GM21360 (cell line): ENCODE measurements around the gene TMEM161B.
"Not testable (repeated sequence)": the region's sequence is repeated elsewhere in the genome, so short reads cannot be mapped to it uniquely, and the experiment has no call there.

Experiments
- ATAC-seq: cut with Tn5 transposase; IDR thresholded peaks from one replicate; pipeline ENCODE4 v1.9.1; 2021; ENCODE audit warnings: mild to moderate bottlenecking, moderate library complexity; ENCODE audit not compliant: unreplicated experiment

The TMEM161B gene

DNA sequence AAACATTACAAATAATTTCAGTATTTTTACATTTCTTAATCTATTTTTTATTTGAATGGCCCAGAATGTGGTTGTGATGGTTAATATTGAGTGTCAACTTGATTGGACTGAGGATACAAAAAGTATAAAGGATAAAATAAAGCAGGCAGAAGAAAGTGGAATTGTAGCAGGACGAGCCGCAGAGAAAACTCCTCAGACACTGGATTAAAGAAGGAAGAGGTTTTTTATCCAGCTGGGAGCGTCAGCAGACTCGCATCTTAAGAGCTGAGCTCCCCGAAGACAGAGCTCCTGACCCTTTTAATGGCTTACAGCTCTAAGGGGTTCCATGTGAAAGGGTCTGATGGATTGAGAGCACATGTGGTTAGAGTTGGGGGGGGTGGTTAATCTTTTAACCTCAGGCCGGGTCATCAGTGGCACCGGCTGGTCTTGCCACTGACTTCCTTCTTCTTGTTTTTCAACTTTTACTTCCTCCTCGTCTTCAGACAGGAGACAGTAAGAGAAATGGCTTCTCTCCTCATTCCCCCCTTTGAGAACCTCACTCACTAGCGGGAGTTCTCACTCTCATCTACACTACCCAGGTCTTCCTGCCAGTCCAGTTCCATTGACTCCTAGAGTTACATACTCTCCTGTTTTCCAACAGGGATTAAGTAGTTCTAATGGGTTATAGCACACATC, 80.0 kb downstream of the TMEM161B start:
- ATAC-seq: no peak

DNA sequence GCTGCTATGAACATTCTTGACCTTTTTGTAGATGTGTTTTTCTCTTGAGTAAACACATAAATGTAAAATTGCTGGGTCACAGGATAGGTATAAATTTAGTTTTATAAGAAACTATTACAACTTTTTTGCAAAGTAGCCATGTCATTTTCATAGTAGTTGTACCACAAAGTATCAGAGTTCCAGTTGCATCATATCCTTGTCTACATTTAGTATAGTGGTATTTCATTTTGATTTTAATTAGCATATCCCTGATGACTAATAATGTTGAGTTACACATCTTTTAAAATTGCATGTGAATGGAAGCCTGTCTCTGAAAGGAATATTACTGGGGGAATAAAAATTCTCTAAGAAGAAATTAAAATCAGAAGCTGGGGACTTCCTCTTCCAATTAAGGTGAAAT, 85.4 kb downstream of the TMEM161B start:
- ATAC-seq: no peak

DNA sequence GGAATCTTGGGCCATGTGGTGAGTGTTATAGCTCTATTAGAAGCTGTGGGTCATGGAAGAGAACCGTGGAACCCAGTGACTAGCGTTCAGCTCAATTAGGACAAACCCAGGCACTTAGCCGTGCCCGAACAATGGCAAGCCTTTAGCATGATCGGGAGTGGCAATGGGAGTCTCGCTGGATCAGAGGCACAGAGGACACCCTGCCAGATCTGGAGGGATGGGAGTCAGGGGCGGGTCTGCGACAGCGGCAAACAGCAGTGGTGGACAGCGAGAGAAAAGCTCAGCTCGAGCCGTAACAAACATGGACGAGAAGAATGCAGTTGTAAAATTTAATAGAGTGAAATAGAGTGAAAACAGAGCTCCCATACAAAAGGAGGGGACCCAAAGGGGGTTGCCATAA, 91.2 kb downstream of the TMEM161B start:
- not testable (repeated sequence) for ATAC-seq

DNA sequence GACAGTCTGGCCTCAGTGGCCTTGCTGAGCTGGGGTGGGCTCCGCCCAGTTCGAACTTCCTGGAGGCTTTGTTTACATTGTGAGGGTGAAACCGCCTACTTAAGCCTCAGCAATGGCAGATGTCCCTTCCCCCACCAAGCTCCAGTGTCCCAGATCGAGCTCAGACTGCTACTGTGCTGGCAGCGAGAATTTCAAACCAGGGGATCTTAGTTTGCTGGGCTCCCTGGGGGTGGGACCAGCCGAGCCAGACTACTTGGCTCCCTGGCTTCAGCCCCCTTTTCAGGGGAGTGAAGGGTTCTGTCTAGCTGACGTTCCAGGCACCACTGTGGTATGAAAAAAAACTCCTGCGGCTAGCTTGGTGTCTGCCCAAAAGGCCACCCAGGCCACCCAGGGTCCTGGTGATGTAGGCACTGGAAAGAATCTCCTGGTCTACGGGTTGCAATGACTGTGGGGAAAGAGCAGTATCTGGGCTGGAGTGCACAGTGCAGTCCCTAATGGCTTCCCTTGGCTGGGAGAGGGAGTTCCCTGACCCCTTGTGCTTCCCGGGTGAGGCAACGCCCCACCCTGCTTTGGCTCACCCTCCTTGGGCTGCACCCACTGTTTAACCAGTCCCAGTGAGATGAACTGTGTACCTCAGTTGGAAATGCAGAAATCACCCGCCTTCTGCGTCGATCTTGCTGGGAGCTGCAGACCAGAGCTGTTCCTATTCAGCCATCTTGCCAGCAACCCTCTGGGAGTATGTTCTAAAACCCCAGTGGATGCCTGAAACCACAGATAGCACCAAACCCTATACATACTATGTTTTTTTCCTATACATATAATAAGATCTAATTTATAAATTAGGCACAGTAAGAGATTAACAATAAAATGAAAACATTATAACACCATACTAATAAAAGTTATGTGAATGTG, 95.5 kb downstream of the TMEM161B start:
- no peak for ATAC-seq

DNA sequence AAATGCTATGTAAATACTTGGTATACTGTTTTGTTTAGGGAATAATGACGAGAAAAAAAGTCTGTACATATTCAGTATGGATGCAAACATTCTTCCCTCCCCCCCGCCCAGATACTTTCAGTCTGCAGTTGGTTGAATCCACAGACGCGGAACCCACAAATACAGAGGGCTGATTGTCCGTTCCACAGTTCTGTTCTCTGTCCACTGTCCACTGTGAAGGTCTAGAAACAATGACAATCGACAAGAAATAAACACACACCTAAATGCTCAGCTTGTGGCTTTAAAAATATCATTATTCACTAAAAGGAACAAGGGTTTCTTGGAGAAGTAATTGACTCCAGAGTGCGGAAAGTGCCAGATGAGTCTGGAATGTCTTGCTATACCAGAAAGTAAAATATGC, 109.1 kb downstream of the TMEM161B start:
- ATAC-seq: no peak

DNA sequence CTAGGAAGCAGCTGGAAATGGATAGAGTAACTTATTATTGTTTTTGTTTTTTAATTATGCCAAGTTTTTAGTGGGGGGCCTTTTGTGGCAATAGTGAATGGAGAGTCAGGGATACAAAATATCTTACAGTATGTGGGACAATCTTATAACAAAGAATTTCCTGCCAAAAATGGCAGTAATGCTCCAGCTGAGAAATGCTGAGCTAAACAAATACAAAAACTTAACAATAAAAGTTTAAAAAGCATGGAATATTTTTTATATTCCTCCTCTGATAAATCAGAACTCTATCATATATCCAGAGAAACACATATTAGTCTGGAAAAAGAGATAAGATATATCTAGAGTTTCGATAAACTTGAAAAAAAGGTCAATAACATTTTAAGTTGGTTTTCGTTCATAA, 110.6 kb downstream of the TMEM161B start:
- no peak for ATAC-seq

DNA sequence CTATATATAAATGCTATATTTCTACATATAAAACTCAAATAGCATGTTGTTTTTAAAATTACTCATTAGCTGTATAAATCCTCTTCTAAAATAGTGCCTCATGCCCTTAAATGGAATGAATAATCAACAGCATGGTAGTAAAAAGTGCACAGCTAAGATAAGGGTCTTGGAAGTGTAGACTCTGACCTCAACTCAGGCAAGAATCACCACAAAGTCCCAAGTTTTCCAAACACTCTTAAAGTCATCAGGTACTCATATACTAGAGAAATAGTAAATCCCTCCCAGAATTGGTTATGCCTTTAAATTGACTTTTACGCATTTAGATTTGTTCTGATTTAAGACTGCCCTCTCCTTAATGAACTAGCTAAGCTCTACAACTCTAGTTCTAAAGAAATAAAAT, 113.8 kb downstream of the TMEM161B start:
- ATAC-seq: no peak

DNA sequence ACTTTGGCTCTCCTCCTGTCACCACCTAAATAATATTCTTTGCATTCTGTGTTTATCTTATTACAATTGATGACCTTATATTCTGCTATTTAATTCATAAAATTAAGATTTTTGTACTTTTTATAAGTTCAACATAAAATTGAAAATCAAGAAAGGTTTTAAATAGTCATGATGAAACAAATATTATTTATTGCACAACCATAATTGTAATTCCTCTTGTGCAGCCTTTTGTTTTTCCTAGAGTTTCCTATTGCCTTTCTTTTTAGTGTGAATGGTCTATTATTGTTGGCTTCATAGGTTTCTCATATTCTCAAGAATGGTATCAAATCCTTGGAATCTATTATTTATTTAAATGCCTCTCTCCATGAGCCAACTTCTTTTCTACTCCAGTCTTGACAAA, 117.9 kb downstream of the TMEM161B start:
- ATAC-seq: no peak

DNA sequence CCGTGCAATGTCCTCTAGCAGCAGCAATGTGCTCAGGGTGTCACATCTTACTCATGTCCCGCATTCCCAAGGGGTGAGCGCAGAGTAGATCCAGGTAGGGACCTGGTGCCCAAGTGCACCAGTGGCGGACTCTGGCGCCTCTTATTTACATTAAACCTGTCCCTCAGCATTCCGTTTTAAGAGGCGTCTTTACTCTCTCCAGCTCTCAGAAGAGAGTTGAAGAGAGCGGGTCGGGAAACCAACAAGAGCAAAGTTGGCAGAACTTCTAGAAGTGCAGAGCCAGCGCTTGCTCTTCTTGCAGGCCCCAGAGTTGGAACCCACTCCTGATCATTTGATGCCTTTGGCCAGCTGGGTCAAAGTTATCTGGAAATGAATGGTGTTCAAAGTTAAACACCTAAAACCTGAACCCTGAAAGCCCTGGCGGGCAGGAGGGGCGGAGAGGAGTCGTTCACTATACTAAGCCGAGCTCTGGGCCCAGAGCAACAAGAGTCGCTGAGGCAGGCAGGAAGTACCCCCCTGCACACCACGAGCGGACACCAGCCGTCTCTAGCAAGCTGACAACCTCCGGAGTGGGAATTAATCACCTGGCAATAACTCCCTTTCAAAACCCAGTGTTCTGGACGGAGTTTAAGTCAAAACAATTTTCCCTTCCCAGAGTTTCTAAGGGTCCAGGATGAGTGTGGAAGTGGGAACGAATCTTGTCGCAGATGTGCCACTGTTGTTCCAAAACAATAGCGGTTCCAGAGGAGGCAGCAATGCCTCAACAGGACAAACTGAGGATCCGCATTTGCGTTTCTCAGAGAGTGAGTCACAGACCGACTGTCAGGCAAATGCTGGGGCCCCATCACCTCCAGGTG, 122.8 kb downstream of the TMEM161B start:
- ATAC-seq: no peak

DNA sequence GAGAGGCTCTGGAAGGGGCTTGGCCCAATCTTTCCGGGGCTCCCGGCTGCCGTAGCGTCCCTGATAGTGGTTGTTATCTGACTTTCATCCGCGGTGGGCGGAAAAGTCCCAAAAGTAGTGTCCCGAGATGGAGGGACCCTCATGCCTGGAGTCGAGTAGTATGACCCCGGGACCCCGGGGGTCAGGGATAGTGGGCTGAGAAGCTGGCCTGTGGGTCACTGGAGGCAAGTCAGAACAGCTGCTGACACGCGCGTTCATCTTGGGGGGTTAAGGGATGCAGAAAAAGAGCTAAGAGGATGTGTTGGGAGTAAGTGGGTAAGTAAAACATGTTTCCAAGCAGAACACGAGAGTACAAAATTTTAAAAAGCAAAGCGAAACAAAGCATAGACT, 123.4 kb downstream of the TMEM161B start:
- no peak for ATAC-seq
